ENCODE measurements around the gene EXOC1.
"Not testable (repeated sequence)": the region's sequence is repeated elsewhere in the genome, so short reads cannot be mapped to it uniquely, and the experiment has no call there.

The EXOC1 gene

DNA sequence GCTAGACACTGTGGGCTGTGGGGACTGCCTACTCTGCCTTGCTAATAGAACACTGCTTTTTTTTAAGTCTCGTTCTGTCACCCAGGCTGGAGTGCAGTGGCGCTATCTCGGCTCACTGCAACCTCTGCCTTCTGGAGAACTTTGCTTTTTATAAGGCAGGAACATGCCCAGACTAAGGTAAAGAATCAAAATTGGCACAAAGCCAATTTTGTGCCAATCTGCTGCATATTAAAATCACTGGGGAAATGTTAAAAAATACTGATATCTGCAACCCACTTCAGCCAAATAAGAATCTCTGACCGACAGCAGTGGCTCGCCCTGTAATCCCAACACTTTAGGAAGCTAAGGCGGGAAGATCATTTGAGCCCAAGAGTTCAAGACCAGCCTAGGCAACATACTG, 58.8 kb downstream of the EXOC1 start:
- DNase-seq: no peak

DNA sequence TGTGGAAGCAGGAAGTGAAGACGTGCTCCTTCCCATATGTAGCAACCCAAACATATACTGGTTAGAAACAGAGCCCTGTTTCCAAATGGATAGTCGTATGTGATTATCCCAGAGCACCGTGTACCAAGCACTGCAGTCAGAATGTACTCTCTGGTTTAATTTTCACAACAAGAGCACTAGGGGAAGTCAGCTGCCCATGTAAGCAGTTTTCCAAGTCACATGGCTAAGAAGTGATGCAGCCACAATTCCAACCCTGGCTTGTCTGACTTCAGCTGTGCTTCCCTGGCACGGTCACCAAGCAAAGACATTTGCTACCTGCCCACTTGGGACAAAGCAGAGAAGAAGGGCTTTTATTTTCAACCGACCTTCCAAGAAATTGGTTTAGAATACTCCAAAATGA, 67.1 kb downstream of the EXOC1 start:
- peak; percentile 9 for DNase-seq

DNA sequence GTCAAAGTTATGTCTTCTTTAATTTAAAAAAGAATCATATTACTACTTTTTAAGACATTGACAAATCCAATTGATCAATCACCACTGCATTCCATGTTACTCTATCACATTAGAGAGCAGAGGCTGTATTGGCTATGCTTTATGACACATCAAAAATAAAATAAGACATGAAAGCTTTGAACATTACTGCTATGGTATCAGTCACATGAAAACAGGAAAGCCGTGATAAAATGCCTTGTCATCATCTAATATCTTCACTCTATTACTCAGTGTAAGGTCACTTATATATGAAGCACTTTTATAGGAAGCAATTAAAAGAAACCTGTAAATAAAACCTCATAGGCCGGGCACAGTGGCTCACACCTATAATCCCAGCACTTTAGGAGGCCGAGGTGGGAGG, 67.6 kb downstream of the EXOC1 start:
- DNase-seq: peak; percentile 17

GRCh38 chr4:55925241-55925640, 71.8 kb downstream of the EXOC1 start:
- DNase-seq: peak; percentile 51

GRCh38 chr4:55926610-55927009, 73.2 kb downstream of the EXOC1 start:
- no peak for DNase-seq

DNA sequence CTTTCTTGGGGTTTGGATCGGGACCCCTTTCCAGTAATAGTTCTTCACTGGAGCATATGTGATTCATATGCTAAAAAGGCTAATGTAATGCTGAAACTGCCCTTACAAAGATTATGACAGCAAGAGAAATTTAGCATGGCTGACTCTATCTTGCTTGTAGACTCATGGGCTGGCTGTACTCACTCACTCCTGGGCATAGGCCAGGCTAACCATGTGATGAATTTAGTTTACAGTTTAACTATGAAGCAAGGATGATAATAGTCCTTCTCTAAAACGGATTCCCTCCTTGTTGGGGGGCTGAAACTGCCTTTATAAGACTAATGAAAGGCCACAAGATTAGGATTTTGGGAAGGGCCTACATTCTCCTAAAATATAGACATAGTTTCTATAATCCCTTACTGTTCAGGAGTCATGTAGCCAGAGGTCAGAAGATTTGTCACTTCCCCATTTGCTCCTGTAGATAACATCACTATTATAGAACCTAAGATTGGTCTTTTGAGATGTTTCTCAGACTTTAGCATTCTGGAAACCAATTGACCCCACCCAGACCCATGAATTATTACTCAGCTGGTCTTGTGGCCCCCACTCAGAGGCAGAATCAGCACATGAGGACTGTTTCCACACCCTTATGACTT, 74.5 kb downstream of the EXOC1 start:
- no peak for DNase-seq

GRCh38 chr4:55928846-55929245, 75.4 kb downstream of the EXOC1 start:
- DNase-seq: no peak

GRCh38 chr4:55931043-55931442, 77.6 kb downstream of the EXOC1 start:
- DNase-seq: no peak

DNA sequence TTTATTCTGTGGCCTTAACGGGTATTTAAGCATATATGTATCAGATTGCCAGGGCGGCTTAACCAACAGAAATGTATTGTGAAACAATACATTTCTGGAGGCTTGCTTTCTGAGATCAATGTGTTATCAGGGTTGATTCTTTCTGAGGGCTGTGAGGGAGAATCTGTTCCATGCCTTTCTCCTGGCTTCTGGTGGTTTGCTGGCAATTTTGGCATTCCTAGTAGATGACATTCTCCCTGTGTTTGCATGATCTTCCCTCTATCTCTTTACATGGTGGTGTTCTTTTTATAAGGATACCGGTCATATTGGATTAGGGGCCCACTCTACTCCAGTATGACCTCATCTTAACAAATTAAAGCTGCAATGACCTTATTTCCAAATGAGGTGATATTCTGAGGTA, 78.4 kb downstream of the EXOC1 start:
- DNase-seq: peak; percentile 81

- DNase-seq: no peak
Measured at GRCh38 chr4:55932511-55932910, 79.1 kb downstream of the EXOC1 start.

- no peak for DNase-seq
Measured at GRCh38 chr4:55933611-55934010, 80.2 kb downstream of the EXOC1 start.

DNA sequence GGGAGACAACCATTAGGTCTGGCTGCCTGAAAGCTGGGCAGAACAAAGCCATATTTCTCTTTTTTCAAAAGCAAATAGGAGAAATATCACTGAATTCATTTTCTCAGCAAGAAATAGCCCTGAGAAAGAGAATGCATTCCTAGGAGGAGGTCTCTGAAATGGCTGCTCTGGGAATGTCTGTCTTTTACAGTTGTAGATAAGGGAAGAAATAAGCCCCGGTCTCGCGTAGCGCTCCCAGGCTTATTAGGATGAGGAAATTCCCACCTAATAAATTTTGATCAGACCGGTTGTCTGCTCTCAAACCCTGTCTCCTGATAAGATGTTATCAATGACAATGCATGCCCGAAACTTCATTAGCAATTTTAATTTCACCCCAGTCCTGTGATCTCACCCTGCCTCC, 82.5 kb downstream of the EXOC1 start:
- DNase-seq: not testable (repeated sequence)

GRCh38 chr4:55938481-55938880, 85.0 kb downstream of the EXOC1 start:
- no peak for DNase-seq

DNA sequence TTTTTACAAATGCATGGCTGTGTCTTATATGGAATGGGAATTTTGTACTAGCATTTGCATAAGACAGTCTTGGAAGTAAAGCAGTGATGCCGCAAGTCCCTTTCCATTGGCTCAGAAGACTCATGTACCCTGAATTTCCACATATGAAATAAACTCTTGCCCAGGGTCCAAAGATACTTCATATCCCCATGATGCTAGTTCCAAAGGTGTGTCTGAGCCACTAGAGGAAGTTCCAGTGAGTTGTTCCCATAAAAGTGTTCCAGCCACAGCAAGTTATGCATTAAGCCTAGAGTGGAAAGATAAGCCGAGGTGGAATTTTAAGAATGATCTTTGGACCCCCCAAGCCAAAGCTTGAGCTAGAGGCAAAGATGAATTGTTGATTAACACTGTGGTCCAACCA, 86.0 kb downstream of the EXOC1 start:
- DNase-seq: no peak

DNA sequence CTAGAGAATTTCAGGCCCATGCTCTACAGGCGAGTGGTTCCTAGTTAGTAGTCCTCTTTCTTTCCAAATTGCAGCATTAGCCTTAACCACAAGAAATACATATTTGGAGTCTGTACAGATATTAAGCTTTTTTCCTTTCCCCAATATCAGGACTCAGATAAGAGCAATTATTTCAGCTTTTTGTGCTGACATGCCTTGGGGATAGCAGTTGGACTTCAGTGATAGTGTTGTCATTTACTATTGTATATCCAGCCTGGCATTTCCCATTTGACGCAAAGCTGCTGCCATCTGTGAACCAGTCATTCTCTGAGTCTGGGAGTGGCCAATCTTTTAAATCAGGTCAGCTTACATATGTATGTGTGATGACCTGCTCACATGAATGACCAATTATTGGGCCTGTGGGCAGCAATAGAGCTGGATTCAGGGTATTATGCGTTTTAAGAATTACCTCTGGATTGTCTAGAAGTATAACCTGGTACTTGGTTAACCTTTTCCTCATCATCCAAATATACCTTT, 88.5 kb downstream of the EXOC1 start:
- no peak for DNase-seq

- DNase-seq: peak; percentile 66
Measured at GRCh38 chr4:55947254-55947882, 93.9 kb downstream of the EXOC1 start.

DNA sequence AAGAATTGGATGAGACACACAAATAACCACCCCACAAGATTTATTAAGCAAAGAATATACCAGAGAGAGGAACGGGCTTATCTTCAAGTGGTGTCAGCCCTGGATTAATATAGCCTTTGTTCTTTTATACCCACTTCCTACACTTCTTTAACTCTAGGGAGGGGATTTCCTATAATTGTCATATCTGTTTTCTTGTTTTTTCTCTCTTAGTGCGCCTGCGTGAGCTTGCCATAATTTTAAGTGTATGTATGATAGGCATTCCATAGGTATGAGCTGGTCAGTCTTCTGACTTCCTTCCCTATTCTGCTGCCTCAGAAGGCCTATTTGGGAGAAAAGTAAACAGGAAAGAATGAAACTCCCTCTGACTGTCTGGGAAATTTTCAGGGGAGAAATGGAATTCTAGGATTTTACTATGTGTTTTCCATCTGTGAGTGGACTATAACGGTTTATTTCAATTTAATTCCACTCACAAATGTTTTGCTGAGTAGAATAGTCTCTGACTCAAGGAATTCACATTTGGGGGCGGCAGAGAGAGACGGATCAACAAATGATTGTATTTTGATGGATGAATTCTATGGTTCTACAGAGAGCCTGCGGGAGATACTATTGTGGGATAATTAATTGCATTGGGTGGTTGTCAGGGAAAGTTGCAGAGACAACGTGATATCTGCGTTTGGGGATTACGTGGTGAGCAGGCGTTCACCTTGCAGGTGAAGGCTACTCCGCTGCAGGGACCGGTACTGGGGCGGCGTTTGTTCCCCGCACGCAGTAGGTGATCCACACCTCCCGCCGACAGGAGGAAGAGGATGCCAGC, 94.7 kb downstream of the EXOC1 start:
- DNase-seq: peak; percentile 96

- peak; percentile 92 for DNase-seq
Measured at GRCh38 chr4:55948726-55949481, 95.5 kb downstream of the EXOC1 start, which contains the start of gene CEP135. TSS of gene CEP135 (plus strand) at chr4:55948945. CDS start at chr4:55952131, 3,186 bp downstream.

- DNase-seq: no peak
Measured at GRCh38 chr4:55949482-55949802, 96.0 kb downstream of the EXOC1 start.

DNA sequence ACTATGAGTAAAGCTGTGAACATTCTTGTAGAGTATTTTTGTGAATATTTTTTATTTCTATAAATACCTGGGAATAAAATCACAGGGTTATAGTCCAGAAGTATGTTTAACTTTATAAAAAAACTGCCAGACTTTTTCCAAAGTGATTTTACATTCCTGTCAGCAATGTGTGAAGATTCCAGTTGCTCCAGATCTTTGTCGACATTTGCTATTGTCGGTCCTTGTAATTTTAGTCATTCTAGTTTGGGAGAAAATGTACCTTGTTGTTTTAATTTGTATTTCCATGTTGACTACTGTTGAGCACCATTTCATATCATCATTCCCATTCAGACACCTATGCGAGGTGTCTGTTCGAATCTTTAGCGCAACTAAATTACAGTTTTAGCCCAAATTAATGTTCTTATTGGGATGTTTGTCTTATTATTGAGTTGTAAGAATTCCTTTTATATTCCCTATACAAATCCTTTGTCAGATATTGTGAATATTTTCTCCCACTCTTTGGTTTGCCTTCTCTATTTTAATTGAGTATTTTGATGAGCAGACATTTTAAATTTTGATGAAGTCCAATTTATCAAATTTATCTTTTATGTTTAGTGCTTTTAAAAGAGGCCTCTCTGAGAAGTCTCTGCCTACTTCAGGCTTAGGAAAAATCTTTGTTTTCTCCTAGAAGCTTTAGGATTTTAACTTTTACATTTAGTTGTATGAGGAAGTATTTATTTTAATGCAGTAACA, 97.9 kb downstream of the EXOC1 start:
- DNase-seq: no peak
